GM15510 (cell line): ENCODE data around the gene DCAF5.

ENCODE experiments used
- POLR2A ChIP-seq: IDR thresholded peaks from 3 replicates; pipeline ENCODE4 v1.6.1; 2011; ENCODE audit warnings: borderline replicate concordance; ENCODE audit not compliant: insufficient read length; ENCODE audit errors: extremely low read depth

DCAF5 gene

DNA sequence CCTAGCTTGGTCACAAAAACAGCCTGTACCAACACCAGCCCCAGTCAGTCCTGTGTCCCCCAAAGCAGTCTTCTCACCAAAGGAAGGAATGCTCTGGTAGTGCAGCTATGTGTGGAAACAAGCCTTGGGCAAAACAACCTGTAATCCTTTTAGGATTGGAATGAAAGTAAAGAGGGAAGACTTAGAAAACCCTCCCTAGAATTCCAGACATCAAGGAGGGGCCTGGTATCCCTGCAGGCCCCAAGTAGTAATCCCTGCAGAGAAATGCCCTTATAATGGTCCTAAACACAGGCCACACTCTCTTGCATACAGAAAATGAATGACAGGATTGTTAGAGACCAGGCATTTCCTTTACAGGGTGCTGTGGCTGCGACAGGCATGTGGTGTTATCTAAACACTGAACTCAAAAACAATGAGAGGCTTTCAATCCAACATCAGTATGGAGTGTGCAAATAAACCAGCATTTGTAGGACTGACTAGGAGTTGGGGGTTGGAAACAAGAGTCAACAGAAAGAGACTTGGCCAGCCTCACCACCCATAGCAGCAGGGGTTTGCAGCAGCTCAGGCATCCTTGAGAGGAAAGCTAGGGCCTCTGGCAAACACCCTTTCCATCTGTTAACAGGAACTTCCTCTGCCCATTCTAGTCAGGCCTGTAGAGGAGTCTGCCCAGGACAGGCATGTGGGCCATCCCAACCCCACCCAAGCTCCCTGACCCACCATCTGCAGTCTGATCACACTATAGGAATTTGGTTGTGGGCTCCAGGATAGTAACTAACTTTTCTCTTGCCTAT is 59.1 kb downstream of the DCAF5 start:
- no peak for TF ChIP-seq POLR2A

GRCh38 chr14:69092840-69093422 is 60.0 kb downstream of the DCAF5 start:
- no peak for TF ChIP-seq POLR2A

- no peak for TF ChIP-seq POLR2A
These were observed 61.2 kb downstream of the DCAF5 start for GRCh38 chr14:69091695-69092094.

DNA sequence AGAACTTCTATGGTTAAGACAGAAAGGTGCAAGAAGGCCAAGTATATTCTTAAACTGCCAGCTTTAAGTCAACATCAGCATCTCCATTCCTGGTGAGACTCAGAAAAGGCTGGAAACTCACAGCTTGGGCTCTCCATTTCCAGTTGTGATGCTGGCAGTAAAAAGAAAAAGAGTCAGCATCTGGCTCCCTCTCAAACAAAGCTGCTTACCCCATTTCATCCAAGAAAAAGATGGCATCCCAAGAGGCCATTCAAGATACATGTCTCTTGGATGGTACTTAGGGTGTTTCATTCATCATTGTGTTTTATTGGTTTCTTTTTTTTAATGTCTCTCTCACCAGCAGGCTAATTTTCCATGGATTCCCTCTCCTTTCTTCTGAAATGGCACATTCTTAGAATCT is 61.9 kb downstream of the DCAF5 start:
- no peak for TF ChIP-seq POLR2A

DNA sequence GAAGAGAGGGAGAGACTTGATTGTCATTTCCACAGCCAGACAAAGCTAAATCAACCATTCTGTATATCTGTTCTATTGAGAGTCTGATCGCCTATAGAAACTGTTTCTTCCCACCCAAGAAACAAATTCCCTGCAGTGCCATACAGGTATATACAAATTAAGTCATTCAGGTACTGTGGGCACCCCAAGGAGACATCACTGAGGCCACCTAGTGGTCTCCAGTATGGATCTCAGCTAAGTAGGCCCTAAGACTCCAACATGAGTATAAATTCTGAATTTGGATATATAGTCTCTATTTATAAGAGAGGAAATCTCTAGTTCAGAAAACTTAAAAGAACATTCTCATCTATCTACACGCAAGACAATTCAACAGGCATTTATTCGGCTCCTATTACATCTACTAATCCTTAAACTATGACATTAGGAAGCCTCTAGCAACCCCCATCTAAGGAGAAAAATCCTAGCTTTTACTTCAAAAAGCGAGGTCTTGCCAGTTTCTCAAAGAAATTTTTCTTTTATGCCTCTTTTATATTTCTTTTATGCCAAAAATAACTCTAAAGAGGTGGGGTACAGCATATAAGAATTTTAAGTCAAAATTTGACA is 62.6 kb downstream of the DCAF5 start:
- no peak for TF ChIP-seq POLR2A

DNA sequence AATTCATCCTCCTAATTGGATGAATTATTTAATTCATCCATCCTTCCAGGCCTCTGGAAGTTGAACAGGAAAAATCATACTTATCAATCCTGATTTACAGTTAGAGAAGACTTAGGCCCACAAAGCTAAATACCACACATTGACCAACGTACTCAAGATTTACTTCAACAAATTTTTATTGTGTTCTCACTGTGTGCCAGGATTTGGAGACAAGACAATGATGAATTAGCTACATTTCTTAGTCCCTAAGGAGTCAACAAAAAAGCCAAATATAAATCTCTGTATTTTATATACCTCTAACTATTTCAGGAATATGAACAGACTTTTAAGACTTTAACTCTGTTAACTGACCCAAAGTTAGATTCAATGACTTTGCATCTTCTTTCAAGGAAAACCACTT is 63.9 kb downstream of the DCAF5 start:
- no peak for TF ChIP-seq POLR2A

DNA sequence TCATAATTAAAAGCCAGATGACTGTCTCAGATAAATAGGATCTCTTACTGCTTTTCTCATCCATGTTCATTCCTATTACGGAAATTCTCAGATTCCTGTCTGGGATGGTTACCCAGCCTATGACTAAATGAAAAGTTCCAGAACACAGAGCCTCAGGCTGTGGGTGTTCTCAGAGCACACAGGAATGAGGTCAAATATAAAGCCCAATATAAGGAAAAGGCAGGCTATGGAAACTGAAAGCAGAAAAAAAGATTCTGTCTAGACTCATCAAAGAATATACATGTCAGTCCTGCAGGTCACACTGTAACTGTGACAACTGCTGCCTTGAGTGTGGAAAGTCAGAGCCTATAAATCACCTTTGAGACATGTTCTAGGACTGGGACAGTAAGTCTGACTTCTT is 64.3 kb downstream of the DCAF5 start:
- TF ChIP-seq POLR2A, result no peak

DNA sequence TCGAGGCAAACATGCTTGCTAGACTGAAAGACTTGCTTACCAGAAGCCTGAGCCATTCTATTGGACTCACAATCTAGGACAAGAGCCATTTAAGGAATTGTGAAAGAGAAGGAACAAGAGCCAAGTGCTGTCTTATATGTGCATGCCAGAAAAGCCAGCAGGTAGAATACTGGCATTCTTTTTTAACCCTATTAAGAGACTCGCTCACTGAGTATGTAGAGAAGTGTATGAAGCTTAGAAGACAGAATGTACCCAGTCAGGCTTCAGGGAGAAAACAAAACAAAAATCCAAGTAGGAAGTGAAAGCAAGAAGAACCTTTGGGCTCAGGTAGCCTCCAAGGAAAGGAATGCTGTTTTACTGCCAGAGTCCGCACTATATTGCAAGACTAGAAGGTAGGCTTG is 65.9 kb downstream of the DCAF5 start:
- no peak for TF ChIP-seq POLR2A

GRCh38 chr14:69086537-69086936 is 66.4 kb downstream of the DCAF5 start:
- TF ChIP-seq POLR2A, result no peak

- no peak for TF ChIP-seq POLR2A
These were observed 68.9 kb downstream of the DCAF5 start for GRCh38 chr14:69084023-69084422.

DNA sequence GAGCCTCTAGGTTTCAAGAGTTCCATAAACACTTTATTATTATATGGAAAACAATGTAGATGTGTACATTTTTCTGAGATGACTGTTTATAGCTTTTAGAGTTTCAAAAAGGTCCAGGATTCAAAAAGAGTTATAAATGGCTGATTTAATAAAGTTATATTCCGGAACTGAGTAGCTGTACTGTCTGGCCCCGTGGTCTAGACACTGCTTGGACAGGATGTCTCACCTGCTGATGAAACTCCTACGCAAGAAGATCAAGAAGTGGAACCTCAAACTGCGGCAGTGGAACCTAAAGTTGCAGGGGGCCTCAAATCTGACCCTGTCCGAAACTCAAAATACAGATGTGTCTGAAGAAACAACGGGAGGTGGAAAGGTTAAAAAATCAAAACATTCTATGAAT is 69.7 kb downstream of the DCAF5 start:
- no peak for TF ChIP-seq POLR2A

GRCh38 chr14:69081271-69081670 is 71.6 kb downstream of the DCAF5 start:
- TF ChIP-seq POLR2A, result no peak

GRCh38 chr14:69079747-69080146 is 73.2 kb downstream of the DCAF5 start:
- TF ChIP-seq POLR2A, result no peak

- no peak for TF ChIP-seq POLR2A
These were observed 73.7 kb downstream of the DCAF5 start for GRCh38 chr14:69079188-69079742.

DNA sequence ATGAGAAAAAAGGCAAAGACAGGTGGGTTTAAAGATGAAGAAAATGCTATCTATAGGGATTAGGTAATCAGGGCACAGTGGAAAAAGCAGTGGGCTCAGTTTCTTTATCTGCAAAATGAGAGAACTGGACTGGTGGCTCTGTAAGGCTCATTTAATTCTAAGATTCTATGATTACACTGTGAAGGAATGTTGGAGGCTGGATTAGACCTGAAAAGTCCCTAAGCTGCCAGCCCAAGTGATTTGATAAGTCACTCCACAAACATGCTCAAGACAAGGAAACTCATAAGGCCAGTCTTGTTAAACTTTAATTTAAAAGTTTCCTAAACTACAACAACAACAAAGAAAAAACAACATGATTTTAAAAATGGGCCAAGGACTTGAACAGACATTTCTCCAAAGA is 75.1 kb downstream of the DCAF5 start:
- no peak for TF ChIP-seq POLR2A

DNA sequence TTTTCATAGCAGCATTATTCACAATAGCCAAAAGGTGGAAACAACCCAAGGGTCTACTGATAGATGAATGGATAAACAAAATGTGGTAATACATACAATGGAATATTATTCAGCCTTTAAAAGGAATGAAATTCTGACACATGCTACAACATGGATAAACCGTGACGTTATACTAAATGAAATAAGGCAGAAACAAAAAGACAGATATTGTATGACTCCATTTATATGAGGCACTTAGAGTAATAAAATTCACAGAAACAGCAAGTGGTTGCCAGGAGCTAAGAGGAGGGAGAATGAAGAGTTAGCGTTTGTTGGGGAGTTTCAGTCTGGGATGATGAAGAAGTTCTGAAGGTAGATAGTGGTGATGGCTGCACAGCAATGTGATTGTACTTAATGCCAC is 76.6 kb downstream of the DCAF5 start:
- no peak for TF ChIP-seq POLR2A

DNA sequence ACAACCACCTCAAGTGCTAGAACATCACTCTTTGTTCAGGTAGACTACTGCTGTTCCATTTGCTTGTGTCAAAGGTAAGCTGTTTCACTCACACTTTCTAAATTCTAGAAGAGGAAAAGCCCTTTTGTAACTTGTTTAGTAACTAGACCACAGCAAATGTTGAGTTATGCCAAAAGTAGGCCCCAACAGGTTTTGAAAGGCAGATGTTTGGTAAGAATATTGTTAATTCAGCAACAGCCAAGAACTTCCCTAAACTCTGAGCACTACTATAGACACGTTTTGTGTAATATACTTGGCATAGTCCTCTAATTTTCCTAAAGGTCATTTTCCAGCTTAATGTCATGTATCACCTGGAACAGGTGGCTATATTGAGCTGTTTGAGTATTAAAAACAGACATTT is 79.0 kb downstream of the DCAF5 start:
- no peak for TF ChIP-seq POLR2A

DNA sequence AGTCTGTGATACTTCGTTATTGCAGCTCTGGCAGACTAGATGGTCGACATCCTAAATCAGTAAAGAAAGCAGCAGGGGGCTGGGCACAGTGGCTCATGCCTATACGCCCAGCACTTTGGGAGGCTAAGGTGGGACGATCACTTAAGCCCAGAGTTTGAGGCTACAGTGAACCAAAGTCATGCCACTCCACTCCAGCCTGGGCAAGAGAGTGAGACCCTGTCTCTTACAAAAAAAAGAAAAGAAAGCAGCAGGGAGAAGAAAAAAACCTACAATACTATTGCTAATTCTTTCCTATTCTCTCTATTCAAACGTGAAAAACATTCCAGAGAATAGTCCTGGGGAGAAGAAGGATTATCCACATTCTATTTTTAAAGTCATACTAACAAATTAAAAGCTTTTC is 79.5 kb downstream of the DCAF5 start:
- no peak for TF ChIP-seq POLR2A
